Stomach (tissue), 9 donors: ENCODE data around the gene WHRN. TPM values are rescaled to one million over a fixed set of nuclear protein-coding genes. Genes with fewer than 3 reads are reported as not detected.

Experiments used
- DNase-seq, 2 donors: peaks; one replicate each; pipeline versions ENCODE4 v3.0.0 to v3.0.0-alpha.2; 2013 to 2019
- H3K27ac ChIP-seq, 5 donors: fragments of 200-600 bp in 4 of 5; sonication (generic) in 4 of 5; one replicate each; pipeline ENCODE4 v1.5.1; 2013 to 2019; ENCODE audit warnings: mild to moderate bottlenecking in 1 of 5, moderate library complexity in 1 of 5
- H3K27me3 ChIP-seq, 3 donors: fragments of 200-600 bp; sonication (generic); one replicate each; pipeline ENCODE4 v1.5.1; 2017 to 2019; ENCODE audit warnings: mixed run types in 1 of 3
- H3K36me3 ChIP-seq, 4 donors: fragments of 200-600 bp; sonication (generic); 1 replicate in 3 of 4; 2 replicates in 1 of 4; pipeline ENCODE4 v1.5.1; 2016 to 2019
- H3K4me1 ChIP-seq, 4 donors: fragments of 200-600 bp; sonication (generic); one replicate each; pipeline ENCODE4 v1.5.1; 2016 to 2019
- H3K4me3 ChIP-seq, 4 donors: fragments of 200-600 bp; sonication (generic) in 3 of 4; one replicate each; pipeline ENCODE4 v1.5.1; 2016 to 2019; ENCODE audit warnings: mild to moderate bottlenecking in 1 of 4
- H3K9me3 ChIP-seq, 4 donors: fragments of 200-600 bp; sonication (generic); one replicate each; pipeline ENCODE4 v1.5.1; 2016 to 2019
- EP300 ChIP-seq: sonication (generic); formaldehyde crosslinking; IDR thresholded peaks from one replicate; pipeline ENCODE4 v1.6.1; 2017; ENCODE audit warnings: antibody characterized with exemption
- POLR2A ChIP-seq, 4 donors: fragments of 450-650 bp; IDR thresholded peaks; one replicate each; pipeline ENCODE4 v1.6.1; 2016; ENCODE audit warnings: antibody characterized with exemption in 4 of 4, control low read depth in 2 of 4, mild to moderate bottlenecking in 1 of 4, moderate library complexity in 1 of 4
- POLR2AphosphoS5 ChIP-seq, 3 donors: sonication (generic); formaldehyde crosslinking; IDR thresholded peaks; one replicate each; pipeline ENCODE4 v1.6.1; 2016; ENCODE audit warnings: antibody characterized with exemption in 3 of 3
- WGBS, 5 donors: extraction: QIAGEN DNeasy Blood & Tissue Kit in 3 of 5; methylation state at CpG; one replicate each; pipeline versions ENCODE4 v1.1.5 to v1.1.7; 2013 to 2018; 5-methylcytosine and 5-hydroxymethylcytosine counted together
- intact Hi-C: fragments of 100-400 bp; cut with DNase I; formaldehyde crosslinking; loops from one replicate; pipeline ENCODE4 v1.15.1; 2023; ENCODE audit warnings: low total_unique reads
- polyA plus RNA-seq, 3 donors: library from polyadenylated mRNA; stranded (reverse); fragments of 200-250 nt; gene quantifications; one replicate each; pipeline ENCODE4 v1.2.3, GENCODE V29; 2013
- total RNA-seq, 5 donors: library from RNA; depleted of rRNA; stranded (reverse); fragments of >200 nt; gene quantifications; one replicate each; pipeline versions ENCODE4 v1.1.0 to v1.2.3, GENCODE V29; 2014 to 2016
- TF ChIP-seq, protein P1 (sequence below), 7 experiments: fragments of 450-650 bp in 4 of 7; fragments of 200-600 bp in 3 of 7; sonication (generic) in 3 of 7; IDR thresholded peaks; one replicate each; pipeline ENCODE4 v1.5.1; 2016 to 2019; ENCODE audit warnings: antibody characterized with exemption in 7 of 7, control low read depth in 2 of 7, mild to moderate bottlenecking in 1 of 7
- donor health status: healthy with polysubstance abuse.
- donor health status: Bipolar disorder and iron deficiency.
- donor health status: healthy.

Gene WHRN
- total and polyA plus RNA-seq, 8 donors = 2.3 to 70.1 (median 4.8) TPM

DNA sequence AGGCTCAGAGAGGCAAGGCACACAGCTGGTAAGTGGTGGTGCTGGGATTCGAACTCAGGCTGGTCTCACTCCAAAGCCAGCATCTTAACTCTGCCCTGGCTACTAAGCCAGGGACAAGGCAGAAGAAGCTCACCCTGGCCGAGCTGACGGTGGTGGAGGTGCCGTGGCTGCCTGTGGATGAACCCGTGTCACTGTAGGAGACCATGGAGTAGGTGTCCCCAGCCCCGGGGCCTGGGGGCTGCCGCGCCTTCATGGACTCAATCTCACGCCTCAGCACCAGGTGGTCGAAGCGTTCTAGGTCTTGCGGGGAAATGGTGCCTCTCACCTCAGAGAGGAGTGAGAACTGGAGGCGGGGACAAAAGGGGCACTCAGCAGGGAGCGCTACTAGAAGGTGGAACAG is 82.1 kb downstream of the WHRN start:
- H3K9me3 ChIP-seq = no peaks in the 10 kb centered on the region
- H3K27ac ChIP-seq = no peak overlapping the region
- no peak overlapping the region for H3K4me3 ChIP-seq
- WGBS, 5 donors = 88 to 90% (median 89%) methylated on average over 6 to 14 of the region's 14 CpGs
- H3K27me3 ChIP-seq = no peaks in the 10 kb centered on the region
- no peaks in the 10 kb centered on the region for H3K4me1 ChIP-seq
- TF ChIP-seq, protein P1, sequence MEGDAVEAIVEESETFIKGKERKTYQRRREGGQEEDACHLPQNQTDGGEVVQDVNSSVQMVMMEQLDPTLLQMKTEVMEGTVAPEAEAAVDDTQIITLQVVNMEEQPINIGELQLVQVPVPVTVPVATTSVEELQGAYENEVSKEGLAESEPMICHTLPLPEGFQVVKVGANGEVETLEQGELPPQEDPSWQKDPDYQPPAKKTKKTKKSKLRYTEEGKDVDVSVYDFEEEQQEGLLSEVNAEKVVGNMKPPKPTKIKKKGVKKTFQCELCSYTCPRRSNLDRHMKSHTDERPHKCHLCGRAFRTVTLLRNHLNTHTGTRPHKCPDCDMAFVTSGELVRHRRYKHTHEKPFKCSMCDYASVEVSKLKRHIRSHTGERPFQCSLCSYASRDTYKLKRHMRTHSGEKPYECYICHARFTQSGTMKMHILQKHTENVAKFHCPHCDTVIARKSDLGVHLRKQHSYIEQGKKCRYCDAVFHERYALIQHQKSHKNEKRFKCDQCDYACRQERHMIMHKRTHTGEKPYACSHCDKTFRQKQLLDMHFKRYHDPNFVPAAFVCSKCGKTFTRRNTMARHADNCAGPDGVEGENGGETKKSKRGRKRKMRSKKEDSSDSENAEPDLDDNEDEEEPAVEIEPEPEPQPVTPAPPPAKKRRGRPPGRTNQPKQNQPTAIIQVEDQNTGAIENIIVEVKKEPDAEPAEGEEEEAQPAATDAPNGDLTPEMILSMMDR (IDR thresholded peaks at IDR 0.05) = no peak
- TF ChIP-seq POLR2A (IDR thresholded peaks at IDR 0.05) (no peak), EP300 (no peak), POLR2AphosphoS5 (IDR thresholded peaks at IDR 0.05) (no peak)
- intact Hi-C loops = no loop called here
- DNase-seq = no peak
- peaks cover 0 to 47% (median 9%) of the 10 kb centered on the region in 4 donors for H3K36me3 ChIP-seq

DNA sequence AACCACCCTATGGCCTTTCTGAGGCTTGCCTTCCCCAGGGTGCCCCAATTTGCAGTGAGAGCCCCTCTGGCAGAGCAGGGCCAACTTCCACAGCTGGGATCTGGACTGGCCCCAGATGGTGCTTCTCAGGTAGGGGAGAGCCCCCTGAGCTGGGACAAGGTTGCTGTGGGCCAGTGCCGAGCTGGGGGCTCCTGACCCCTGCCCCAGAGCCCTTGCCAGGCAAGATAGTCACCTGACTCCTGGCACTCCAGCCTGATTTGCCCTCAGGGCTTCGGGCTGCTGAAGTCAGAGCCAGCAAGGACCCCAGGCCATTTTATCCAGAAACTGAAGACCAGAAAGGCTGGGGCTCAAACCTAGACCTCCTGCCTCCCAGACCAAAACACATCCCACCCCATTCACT is 84.1 kb downstream of the WHRN start:
- no peaks in the 10 kb centered on the region for H3K27me3 ChIP-seq
- no peak for DNase-seq
- no peak overlapping the region for H3K4me3 ChIP-seq
- intact Hi-C loops = no loop called here
- 53 to 83% (median 82%) methylated on average over 1 to 2 of the region's 2 CpGs for WGBS, 5 donors
- no peaks in the 10 kb centered on the region for H3K9me3 ChIP-seq
- TF ChIP-seq, protein P1 (IDR thresholded peaks at IDR 0.05) = no peak
- no peak for TF ChIP-seq POLR2A (IDR thresholded peaks at IDR 0.05)
- TF ChIP-seq POLR2AphosphoS5 (IDR thresholded peaks at IDR 0.05) = no peak
- no peak for TF ChIP-seq EP300
- H3K27ac ChIP-seq = no peak overlapping the region
- no peaks in the 10 kb centered on the region for H3K4me1 ChIP-seq
- H3K36me3 ChIP-seq = peaks cover 0 to 60% (median 14%) of the 10 kb centered on the region in 4 donors

DNA sequence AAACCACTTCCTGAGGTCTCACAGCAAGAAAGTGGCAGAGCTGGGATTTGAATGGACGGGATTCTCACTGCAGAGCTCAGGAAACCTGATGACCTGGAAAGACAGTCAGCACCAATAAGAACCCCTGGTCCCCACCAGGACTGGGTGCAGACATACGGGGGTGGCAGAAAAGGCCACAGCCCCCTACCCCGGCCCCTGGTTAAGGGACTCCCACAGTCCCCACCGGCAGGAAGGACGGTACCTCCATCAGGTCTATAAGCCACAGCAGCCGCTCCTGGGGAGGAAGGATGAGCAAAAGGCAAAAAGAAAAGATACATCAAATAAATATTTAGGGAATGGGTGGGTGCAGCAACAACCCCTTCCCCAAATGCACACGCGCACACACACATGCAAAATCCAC is 85.5 kb downstream of the WHRN start:
- intact Hi-C loops = no loop called here
- H3K4me1 ChIP-seq = peaks cover 0 to 1% (median 0%) of the 10 kb centered on the region in 4 donors

DNA sequence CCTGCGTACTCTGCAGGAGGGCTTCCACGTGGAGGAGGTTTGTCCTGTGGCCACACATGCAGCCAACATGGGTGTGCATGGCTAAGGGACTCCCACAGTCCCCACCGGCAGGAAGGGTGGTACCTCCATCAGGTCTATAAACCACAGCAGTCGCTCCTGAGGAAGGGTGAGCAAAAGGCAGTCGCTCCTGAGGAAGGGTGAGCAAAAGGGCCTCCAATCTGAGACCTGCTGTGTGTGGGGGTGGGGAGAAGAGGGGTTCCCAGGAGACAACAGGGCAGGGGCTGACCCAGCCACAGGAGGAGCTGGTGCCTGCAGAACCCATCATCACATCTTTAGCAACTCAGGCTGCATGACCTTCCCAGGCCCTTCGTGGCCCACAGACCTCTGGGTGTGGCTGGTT is 87.2 kb downstream of the WHRN start:
- peaks cover 0 to 44% (median 11%) of the 10 kb centered on the region in 4 donors for H3K36me3 ChIP-seq
- WGBS, 5 donors = 75 to 91% (median 87%) methylated on average over 1 to 6 of the region's 6 CpGs
- no peak for DNase-seq
- no peaks in the 10 kb centered on the region for H3K9me3 ChIP-seq
- H3K4me1 ChIP-seq = peaks cover 0 to 16% (median 7%) of the 10 kb centered on the region in 4 donors
- intact Hi-C loops = no loop called here
- H3K27ac ChIP-seq = no peak overlapping the region
- no peaks in the 10 kb centered on the region for H3K27me3 ChIP-seq
- TF ChIP-seq EP300 = no peak
- TF ChIP-seq, protein P1 (IDR thresholded peaks at IDR 0.05) = no peak
- no peak for TF ChIP-seq POLR2A (IDR thresholded peaks at IDR 0.05)
- no peak overlapping the region for H3K4me3 ChIP-seq

More for the DNA sequence above, 85.5 kb downstream of the WHRN start:
- Histone ChIP-seq H3K9me3 (no peaks in the 10 kb centered on the region), H3K4me3 (no peak overlapping the region), H3K27ac (no peak overlapping the region), H3K27me3 (no peaks in the 10 kb centered on the region), H3K36me3 (peaks cover 0 to 60% (median 14%) of the 10 kb centered on the region in 4 donors)
- DNase-seq = no peak
- WGBS, 5 donors = 91 to 94% (median 94%) methylated on average over 8 of the region's 8 CpGs
- TF ChIP-seq POLR2A (IDR thresholded peaks at IDR 0.05) = no peak
- no peak for TF ChIP-seq EP300
- TF ChIP-seq, protein P1 (IDR thresholded peaks at IDR 0.05) = no peak
- TF ChIP-seq POLR2AphosphoS5 (IDR thresholded peaks at IDR 0.05) = no peak
